ENCODE results near the gene LDB2. TPM values are rescaled to one million over a fixed set of nuclear protein-coding genes. Genes with fewer than 3 reads are reported as not detected.

The LDB2 gene
- total RNA-seq, 1 donor from 2014 or later = 4.9 TPM

- Histone ChIP-seq H3K9me3 (ENCODE audit: insufficient read depth, low read depth, low read length) (no peaks in the 10 kb centered on the region), H3K36me3 (ENCODE audit: insufficient read depth, low read length) (no peaks in the 10 kb centered on the region), H4K20me1 (ENCODE audit: insufficient read depth, low read length) (no peaks in the 10 kb centered on the region), H3K27ac (ENCODE audit: low read depth, low read length) (no peak overlapping the region), H3K79me2 (ENCODE audit: insufficient read depth, low read length) (no peaks in the 10 kb centered on the region), H2AFZ (ENCODE audit: low read depth, low read length) (no peak overlapping the region), H3K9ac (ENCODE audit: low read length) (no peak overlapping the region), H3K4me3 (ENCODE audit: insufficient read depth, low read depth, low read length) (no peak overlapping the region), H3K4me2 (ENCODE audit: low read length) (no peak overlapping the region), H3K4me1 (ENCODE audit: insufficient read depth, low read length) (no peaks in the 10 kb centered on the region), H3K27me3 (ENCODE audit: insufficient read depth, low read length) (no peaks in the 10 kb centered on the region)
- no peak for TF ChIP-seq EZH2 (IDR thresholded peaks at IDR 0.05; ENCODE audit: insufficient read depth, low read length)
- TF ChIP-seq, protein P1, sequence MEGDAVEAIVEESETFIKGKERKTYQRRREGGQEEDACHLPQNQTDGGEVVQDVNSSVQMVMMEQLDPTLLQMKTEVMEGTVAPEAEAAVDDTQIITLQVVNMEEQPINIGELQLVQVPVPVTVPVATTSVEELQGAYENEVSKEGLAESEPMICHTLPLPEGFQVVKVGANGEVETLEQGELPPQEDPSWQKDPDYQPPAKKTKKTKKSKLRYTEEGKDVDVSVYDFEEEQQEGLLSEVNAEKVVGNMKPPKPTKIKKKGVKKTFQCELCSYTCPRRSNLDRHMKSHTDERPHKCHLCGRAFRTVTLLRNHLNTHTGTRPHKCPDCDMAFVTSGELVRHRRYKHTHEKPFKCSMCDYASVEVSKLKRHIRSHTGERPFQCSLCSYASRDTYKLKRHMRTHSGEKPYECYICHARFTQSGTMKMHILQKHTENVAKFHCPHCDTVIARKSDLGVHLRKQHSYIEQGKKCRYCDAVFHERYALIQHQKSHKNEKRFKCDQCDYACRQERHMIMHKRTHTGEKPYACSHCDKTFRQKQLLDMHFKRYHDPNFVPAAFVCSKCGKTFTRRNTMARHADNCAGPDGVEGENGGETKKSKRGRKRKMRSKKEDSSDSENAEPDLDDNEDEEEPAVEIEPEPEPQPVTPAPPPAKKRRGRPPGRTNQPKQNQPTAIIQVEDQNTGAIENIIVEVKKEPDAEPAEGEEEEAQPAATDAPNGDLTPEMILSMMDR (IDR thresholded peaks at IDR 0.05; ENCODE audit: insufficient read depth, low read depth, low read length) = peak; percentile 28
- FAIRE-seq (no peak), DNase-seq (ENCODE audit: low read depth) (peak; percentile 62)
- peaks cover 6% of the 10 kb centered on the region for H3K27me3 Mint-ChIP-seq (ENCODE audit: low read depth, unreplicated experiment)
- H3K9me3 Mint-ChIP-seq (ENCODE audit: unreplicated experiment) = no peaks in the 10 kb centered on the region
- H3K36me3 Mint-ChIP-seq (ENCODE audit: low read depth, unreplicated experiment) = no peaks in the 10 kb centered on the region
- peaks cover 3% of the 10 kb centered on the region for H3K4me1 Mint-ChIP-seq (ENCODE audit: low read depth, unreplicated experiment)
- no peak overlapping the region for H3K4me3 Mint-ChIP-seq (ENCODE audit: unreplicated experiment)
- H3K27ac Mint-ChIP-seq (ENCODE audit: unreplicated experiment) = no peak overlapping the region
These were observed 381.5 kb downstream of the LDB2 start for GRCh38 chr4:16516796-16517439.

DNA sequence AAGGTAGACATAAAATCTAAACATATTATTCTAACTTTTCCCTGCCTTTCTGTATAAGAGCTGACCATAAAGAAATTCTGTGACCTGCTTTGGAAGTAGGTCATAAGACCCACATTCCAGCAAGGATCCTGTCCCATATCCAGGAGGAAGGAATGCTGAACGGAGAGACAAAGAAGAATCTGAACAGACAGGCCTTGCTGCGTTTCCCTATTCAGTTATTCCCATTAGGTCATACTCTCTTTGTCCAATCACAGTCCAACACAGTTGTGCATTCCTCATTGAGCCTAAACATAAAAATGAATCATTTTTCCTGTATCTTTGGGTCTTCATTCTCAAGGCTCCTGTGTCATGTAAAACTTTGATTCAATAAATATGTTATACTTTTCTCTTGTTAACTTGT is 384.6 kb downstream of the LDB2 start:
- Histone ChIP-seq H3K36me3 (ENCODE audit: insufficient read depth, low read length) (no peaks in the 10 kb centered on the region), H3K27ac (ENCODE audit: low read depth, low read length) (no peak overlapping the region), H3K9me3 (ENCODE audit: insufficient read depth, low read depth, low read length) (no peaks in the 10 kb centered on the region), H3K4me3 (ENCODE audit: insufficient read depth, low read depth, low read length) (no peak overlapping the region), H3K4me2 (ENCODE audit: low read length) (no peak overlapping the region), H2AFZ (ENCODE audit: low read depth, low read length) (no peak overlapping the region), H3K79me2 (ENCODE audit: insufficient read depth, low read length) (no peaks in the 10 kb centered on the region), H3K27me3 (ENCODE audit: insufficient read depth, low read length) (no peaks in the 10 kb centered on the region), H3K4me1 (ENCODE audit: insufficient read depth, low read length) (no peaks in the 10 kb centered on the region), H3K9ac (ENCODE audit: low read length) (no peak overlapping the region), H4K20me1 (ENCODE audit: insufficient read depth, low read length) (no peaks in the 10 kb centered on the region)
- Mint-ChIP-seq H3K4me3 (ENCODE audit: unreplicated experiment) (no peak overlapping the region), H3K9me3 (ENCODE audit: unreplicated experiment) (peaks cover 1% of the 10 kb centered on the region), H3K27me3 (ENCODE audit: low read depth, unreplicated experiment) (no peaks in the 10 kb centered on the region), H3K4me1 (ENCODE audit: low read depth, unreplicated experiment) (peaks cover 3% of the 10 kb centered on the region), H3K36me3 (ENCODE audit: low read depth, unreplicated experiment) (no peaks in the 10 kb centered on the region), H3K27ac (ENCODE audit: unreplicated experiment) (no peak overlapping the region)
- DNase-seq (ENCODE audit: low read depth) (peak; percentile 20), FAIRE-seq (peak; percentile 26)
- TF ChIP-seq, protein P1 (IDR thresholded peaks at IDR 0.05; ENCODE audit: insufficient read depth, low read depth, low read length) = no peak
- TF ChIP-seq EZH2 (IDR thresholded peaks at IDR 0.05; ENCODE audit: insufficient read depth, low read length) = no peak

DNA sequence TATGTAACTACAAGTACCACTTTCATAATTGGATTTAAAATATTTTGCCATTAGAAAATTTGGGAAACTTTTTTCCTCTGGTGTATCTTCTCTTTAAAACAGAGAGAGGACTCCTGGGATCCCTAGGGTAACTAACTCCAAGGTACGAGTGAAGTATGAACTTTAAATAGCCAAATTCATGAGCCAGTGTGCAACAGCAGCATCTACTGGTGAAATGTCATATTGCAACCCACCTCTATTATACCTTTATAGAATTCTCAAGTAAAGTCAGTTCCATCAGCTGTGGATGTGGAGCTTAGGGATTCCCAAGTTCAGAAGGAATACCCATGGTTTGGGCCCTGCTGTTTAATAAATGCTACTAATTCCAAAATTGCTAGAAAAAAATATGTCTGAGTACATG is 389.5 kb downstream of the LDB2 start:
- no peak overlapping the region for H3K4me3 Mint-ChIP-seq (ENCODE audit: unreplicated experiment)
- no peak overlapping the region for H3K9ac ChIP-seq (ENCODE audit: low read length)
- FAIRE-seq = no peak

More for the DNA sequence above, 389.5 kb downstream of the LDB2 start:
- H3K36me3 Mint-ChIP-seq (ENCODE audit: low read depth, unreplicated experiment) = no peaks in the 10 kb centered on the region
- Histone ChIP-seq H3K36me3 (ENCODE audit: insufficient read depth, low read length) (no peaks in the 10 kb centered on the region), H3K27ac (ENCODE audit: low read depth, low read length) (no peak overlapping the region), H2AFZ (ENCODE audit: low read depth, low read length) (no peak overlapping the region), H3K79me2 (ENCODE audit: insufficient read depth, low read length) (no peaks in the 10 kb centered on the region), H3K27me3 (ENCODE audit: insufficient read depth, low read length) (no peaks in the 10 kb centered on the region), H3K4me3 (ENCODE audit: insufficient read depth, low read depth, low read length) (no peak overlapping the region), H3K4me2 (ENCODE audit: low read length) (no peak overlapping the region), H4K20me1 (ENCODE audit: insufficient read depth, low read length) (no peaks in the 10 kb centered on the region), H3K4me1 (ENCODE audit: insufficient read depth, low read length) (no peaks in the 10 kb centered on the region), H3K9me3 (ENCODE audit: insufficient read depth, low read depth, low read length) (no peaks in the 10 kb centered on the region)
- DNase-seq (ENCODE audit: low read depth) = no peak
- H3K27me3 Mint-ChIP-seq (ENCODE audit: low read depth, unreplicated experiment) = peaks cover 5% of the 10 kb centered on the region
- TF ChIP-seq, protein P1 (IDR thresholded peaks at IDR 0.05; ENCODE audit: insufficient read depth, low read depth, low read length) = peak; percentile 37
- no peak for TF ChIP-seq EZH2 (IDR thresholded peaks at IDR 0.05; ENCODE audit: insufficient read depth, low read length)
- no peak overlapping the region for H3K27ac Mint-ChIP-seq (ENCODE audit: unreplicated experiment)
- H3K4me1 Mint-ChIP-seq (ENCODE audit: low read depth, unreplicated experiment) = peaks cover 3% of the 10 kb centered on the region
- H3K9me3 Mint-ChIP-seq (ENCODE audit: unreplicated experiment) = peaks cover 1% of the 10 kb centered on the region

All from astrocyte (in vitro differentiated cells and primary cell).